ENCODE measurements around the gene CANT1. TPM values are rescaled to one million over a fixed set of nuclear protein-coding genes. Genes with fewer than 3 reads are reported as not detected.

The CANT1 gene
- total RNA-seq, 2 experiments from 2014 or later = 56.0 to 61.5 TPM

GRCh38 chr17:79018370-79018695 lies 8.8 kb upstream of the CANT1 start:
- POLR2A ChIA-PET = interaction anchor here (0.6 kb wide), 1 partner anchor 18 kb away, joined by 4 read pairs; no protein-coding TSS in a partner anchor
- Mint-ChIP-seq H3K4me1 (peaks cover 3% of the 10 kb centered on the region), H3K9me3 (peaks cover 3% of the 10 kb centered on the region), H3K27me3 (peaks cover 45% of the 10 kb centered on the region), H3K4me3 (no peak overlapping the region), H3K27ac (no peak overlapping the region), H3K36me3 (peaks cover 1% of the 10 kb centered on the region)
- DNase-seq = no peak
- no peak for ATAC-seq (ENCODE audit: low read depth)

- Mint-ChIP-seq H3K36me3 (peaks cover 1% of the 10 kb centered on the region), H3K9me3 (peaks cover 3% of the 10 kb centered on the region), H3K27ac (no peak overlapping the region), H3K4me1 (peaks cover 3% of the 10 kb centered on the region), H3K4me3 (no peak overlapping the region), H3K27me3 (peaks cover 39% of the 10 kb centered on the region)
- DNase-seq = no peak
- ATAC-seq (ENCODE audit: low read depth) = no peak
- POLR2A ChIA-PET = no interaction called here
Measured at GRCh38 chr17:79017546-79018369, 8.2 kb upstream of the CANT1 start.

- no peak overlapping the region for H3K4me3 Mint-ChIP-seq
- POLR2A ChIA-PET = no interaction called here
Measured at GRCh38 chr17:79014158-79014758, 4.7 kb upstream of the CANT1 start.

GRCh38 chr17:79012563-79013134 lies 3.1 kb upstream of the CANT1 start:
- Mint-ChIP-seq H3K9me3 (peaks cover 3% of the 10 kb centered on the region), H3K4me1 (peaks cover 19% of the 10 kb centered on the region), H3K27ac (no peak overlapping the region), H3K4me3 (no peak overlapping the region), H3K27me3 (peaks cover 11% of the 10 kb centered on the region), H3K36me3 (peaks cover 7% of the 10 kb centered on the region)
- ATAC-seq (ENCODE audit: low read depth) = no peak
- DNase-seq = no peak
- POLR2A ChIA-PET = no interaction called here

More at GRCh38 chr17:79014158-79014758, 4.7 kb upstream of the CANT1 start:
- ATAC-seq (ENCODE audit: low read depth) = no peak
- Mint-ChIP-seq H3K9me3 (peaks cover 3% of the 10 kb centered on the region), H3K27me3 (peaks cover 15% of the 10 kb centered on the region), H3K27ac (no peak overlapping the region), H3K4me1 (peaks cover 8% of the 10 kb centered on the region), H3K36me3 (peaks cover 1% of the 10 kb centered on the region)
- DNase-seq = no peak

- POLR2A ChIA-PET = no interaction called here
Measured at GRCh38 chr17:79011451-79012147, 2.0 kb upstream of the CANT1 start.

DNA sequence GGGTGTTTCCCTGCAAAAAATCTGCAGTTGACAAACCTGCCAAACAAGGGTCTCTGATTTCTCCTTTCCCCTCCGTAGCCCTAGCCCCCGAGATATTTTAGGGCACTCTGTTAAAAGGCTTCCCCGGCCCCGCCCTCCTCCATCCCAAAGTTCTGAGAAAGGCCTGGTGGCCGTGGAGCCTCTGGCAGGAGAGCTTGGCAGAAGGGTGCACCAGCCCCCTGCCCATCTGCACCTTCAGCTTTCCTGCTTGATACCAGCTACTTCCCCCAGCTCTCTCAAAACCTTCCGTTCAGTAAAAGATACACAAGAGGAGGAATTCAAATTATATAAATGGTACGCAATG lies 711 bp upstream of the CANT1 start:
- peaks cover 2% of the 10 kb centered on the region for H3K9me3 Mint-ChIP-seq
- DNase-seq (no peak), ATAC-seq (ENCODE audit: low read depth) (no peak)
- H3K27ac Mint-ChIP-seq = peak overlapping the region; percentile 96
- H3K27me3 Mint-ChIP-seq = peaks cover 3% of the 10 kb centered on the region
- peaks cover 38% of the 10 kb centered on the region for H3K4me1 Mint-ChIP-seq
- POLR2A ChIA-PET = interaction anchor here (0.6 to 1.4 kb wide), 4 partner anchors 15 to 65 kb away, joined by 3 to 8 read pairs (median 6); partner anchors contain the start of genes ENGASE and LGALS3BP
- H3K4me3 Mint-ChIP-seq = peak overlapping the region; percentile 96
- peaks cover 10% of the 10 kb centered on the region for H3K36me3 Mint-ChIP-seq

More at GRCh38 chr17:79011451-79012147, 2.0 kb upstream of the CANT1 start:
- peaks cover 3% of the 10 kb centered on the region for H3K9me3 Mint-ChIP-seq
- no peak for ATAC-seq (ENCODE audit: low read depth)
- H3K4me3 Mint-ChIP-seq = no peak overlapping the region
- H3K27ac Mint-ChIP-seq = no peak overlapping the region
- H3K27me3 Mint-ChIP-seq = peaks cover 5% of the 10 kb centered on the region
- no peak for DNase-seq
- peaks cover 10% of the 10 kb centered on the region for H3K36me3 Mint-ChIP-seq
- H3K4me1 Mint-ChIP-seq = peaks cover 27% of the 10 kb centered on the region

- POLR2A ChIA-PET = interaction anchor here (0.6 to 1.4 kb wide), 3 partner anchors 29 to 117 kb away, joined by 3 to 8 read pairs (median 7); partner anchors contain the start of genes ENGASE and LGALS3BP
- Mint-ChIP-seq H3K9me3 (no peaks in the 10 kb centered on the region), H3K36me3 (peaks cover 9% of the 10 kb centered on the region), H3K4me1 (peaks cover 39% of the 10 kb centered on the region), H3K4me3 (peak overlapping the region; percentile 83), H3K27ac (peak overlapping the region; percentile 96), H3K27me3 (no peaks in the 10 kb centered on the region)
- ATAC-seq (ENCODE audit: low read depth) (no peak), DNase-seq (no peak)
Measured at GRCh38 chr17:79008666-79009387, 737 bp downstream of the CANT1 start.

GRCh38 chr17:79007504-79008381 lies 1.8 kb downstream of the CANT1 start:
- peak overlapping the region; percentile 83 for H3K4me3 Mint-ChIP-seq
- peak overlapping the region; percentile 96 for H3K27ac Mint-ChIP-seq
- peaks cover 39% of the 10 kb centered on the region for H3K4me1 Mint-ChIP-seq
- H3K36me3 Mint-ChIP-seq = peaks cover 9% of the 10 kb centered on the region
- no peaks in the 10 kb centered on the region for H3K9me3 Mint-ChIP-seq
- no peak for DNase-seq
- H3K27me3 Mint-ChIP-seq = no peaks in the 10 kb centered on the region
- POLR2A ChIA-PET = interaction anchor here (1.0 kb wide), 1 partner anchor 28 kb away, joined by 3 read pairs; the partner anchor contains the start of gene LGALS3BP
- no peak for ATAC-seq (ENCODE audit: low read depth)

DNA sequence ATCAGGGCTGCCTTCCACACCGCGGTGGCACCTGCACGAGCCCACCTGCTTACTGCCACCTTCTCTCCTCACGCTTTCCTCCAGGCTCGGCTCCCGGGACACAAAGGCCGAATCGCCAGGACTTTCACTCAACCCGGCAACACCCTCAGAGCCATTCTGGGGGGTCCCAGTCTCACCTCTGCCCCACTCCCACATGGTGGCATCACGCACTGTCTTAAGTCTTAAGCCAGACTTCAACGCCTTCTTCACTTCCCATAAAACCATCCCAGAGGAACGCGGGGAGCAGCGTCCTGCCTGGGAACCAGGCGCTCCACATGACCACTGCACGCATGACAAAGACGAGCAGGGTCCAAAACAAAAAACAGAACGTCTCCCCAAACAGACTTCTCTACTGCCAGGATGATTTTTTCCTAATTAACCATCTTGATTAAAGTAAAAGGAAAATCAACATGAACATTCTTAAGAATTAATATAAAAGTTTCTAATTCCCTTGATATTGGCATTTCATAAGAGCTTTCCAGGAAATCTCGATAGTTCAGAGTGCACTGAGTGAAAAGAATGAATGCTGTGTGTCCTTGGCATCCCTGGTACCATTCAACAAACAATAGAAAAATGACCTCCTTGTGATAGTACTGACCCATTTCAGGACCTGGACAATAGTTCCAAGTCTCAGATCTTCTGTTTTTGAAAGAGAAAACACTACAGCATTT lies 2.6 kb downstream of the CANT1 start:
- POLR2A ChIA-PET = interaction anchor here (1.0 kb wide), 1 partner anchor 27 kb away, joined by 3 read pairs; the partner anchor contains the start of gene LGALS3BP
- ATAC-seq (ENCODE audit: low read depth) = no peak
- H3K9me3 Mint-ChIP-seq = no peaks in the 10 kb centered on the region
- peaks cover 39% of the 10 kb centered on the region for H3K4me1 Mint-ChIP-seq
- H3K36me3 Mint-ChIP-seq = peaks cover 12% of the 10 kb centered on the region
- H3K27me3 Mint-ChIP-seq = no peaks in the 10 kb centered on the region
- H3K27ac Mint-ChIP-seq = peak overlapping the region; percentile 76
- H3K4me3 Mint-ChIP-seq = peak overlapping the region; percentile 71
- DNase-seq = no peak

- no peak for DNase-seq
- Mint-ChIP-seq H3K4me1 (peaks cover 39% of the 10 kb centered on the region), H3K4me3 (peak overlapping the region; percentile 12), H3K27ac (peak overlapping the region; percentile 48), H3K9me3 (no peaks in the 10 kb centered on the region), H3K36me3 (peaks cover 12% of the 10 kb centered on the region), H3K27me3 (no peaks in the 10 kb centered on the region)
- POLR2A ChIA-PET = no interaction called here
- no peak for ATAC-seq (ENCODE audit: low read depth)
Measured at GRCh38 chr17:79006046-79006445, 3.5 kb downstream of the CANT1 start.

DNA sequence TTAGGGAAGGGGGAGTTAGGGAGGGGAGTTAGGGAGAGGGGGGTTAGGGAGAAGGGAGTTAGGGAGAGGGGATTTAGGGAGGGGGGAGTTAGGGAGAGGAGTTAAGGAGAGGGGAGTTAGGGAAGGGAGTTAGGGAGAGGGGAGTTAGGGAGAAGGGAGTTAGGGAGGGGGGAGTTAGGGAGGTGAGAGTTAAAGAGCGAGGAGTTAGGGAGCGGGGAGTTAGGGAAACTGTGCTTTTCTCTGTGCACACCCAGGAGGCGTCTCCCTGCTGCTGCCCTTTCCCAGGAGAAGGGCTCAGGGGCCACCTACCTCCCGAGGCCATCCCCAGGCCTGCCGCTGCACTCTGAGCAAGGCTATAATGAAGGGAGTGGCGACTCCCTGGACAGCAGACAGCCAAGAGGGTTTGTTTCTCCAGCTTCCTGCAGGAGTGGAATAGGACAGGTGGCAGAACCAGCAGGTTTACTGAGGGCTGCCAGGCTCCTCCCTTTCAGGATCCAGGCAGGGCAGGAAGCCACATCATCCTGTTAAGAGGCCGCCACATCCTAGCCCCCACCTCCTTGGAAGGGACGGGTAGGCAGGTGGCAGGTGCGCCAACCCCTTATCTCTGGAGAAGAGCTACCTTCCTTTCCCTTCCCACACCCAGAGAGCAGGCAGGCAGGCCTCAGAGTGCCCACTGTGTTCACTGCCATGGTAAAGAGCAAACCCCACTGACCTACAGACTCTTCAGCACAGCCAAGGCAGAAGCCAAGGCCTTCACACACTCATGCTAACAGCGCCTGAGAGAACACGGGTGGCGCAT lies 4.3 kb downstream of the CANT1 start:
- Mint-ChIP-seq H3K9me3 (no peaks in the 10 kb centered on the region), H3K27ac (peak overlapping the region; percentile 48), H3K27me3 (no peaks in the 10 kb centered on the region), H3K36me3 (peaks cover 12% of the 10 kb centered on the region), H3K4me1 (peaks cover 36% of the 10 kb centered on the region), H3K4me3 (peak overlapping the region; percentile 19)
- DNase-seq (no peak), ATAC-seq (ENCODE audit: low read depth) (no peak)
- POLR2A ChIA-PET = interaction anchor here (0.7 kb wide), 1 partner anchor 590 kb away, joined by 3 read pairs; no protein-coding TSS in a partner anchor

Data from activated naive CD8-positive, alpha-beta T cell treated with anti-CD3 and anti-CD28 coated beads, Interleukin-2, amount 10 ng/mL, durations not matched to agents 7 days and 5 days (primary cell).